Stimulated activated CD4-positive, alpha-beta T cell treated with anti-CD3 and anti-CD28 coated beads, Interleukin-1b, Interleukin-23, amount 100 ng/mL, for 4 hours (primary cell): ENCODE measurements around the gene ASRGL1.
"Not testable (repeated sequence)": the region's sequence is repeated elsewhere in the genome, so short reads cannot be mapped to it uniquely, and the experiment has no call there.

Experiments
- DNase-seq, 2 donors: peaks; one replicate each; pipeline ENCODE4 v3.0.0-alpha.2; 2020; ENCODE audit warnings: low read depth in 2 of 2

Gene ASRGL1

DNA sequence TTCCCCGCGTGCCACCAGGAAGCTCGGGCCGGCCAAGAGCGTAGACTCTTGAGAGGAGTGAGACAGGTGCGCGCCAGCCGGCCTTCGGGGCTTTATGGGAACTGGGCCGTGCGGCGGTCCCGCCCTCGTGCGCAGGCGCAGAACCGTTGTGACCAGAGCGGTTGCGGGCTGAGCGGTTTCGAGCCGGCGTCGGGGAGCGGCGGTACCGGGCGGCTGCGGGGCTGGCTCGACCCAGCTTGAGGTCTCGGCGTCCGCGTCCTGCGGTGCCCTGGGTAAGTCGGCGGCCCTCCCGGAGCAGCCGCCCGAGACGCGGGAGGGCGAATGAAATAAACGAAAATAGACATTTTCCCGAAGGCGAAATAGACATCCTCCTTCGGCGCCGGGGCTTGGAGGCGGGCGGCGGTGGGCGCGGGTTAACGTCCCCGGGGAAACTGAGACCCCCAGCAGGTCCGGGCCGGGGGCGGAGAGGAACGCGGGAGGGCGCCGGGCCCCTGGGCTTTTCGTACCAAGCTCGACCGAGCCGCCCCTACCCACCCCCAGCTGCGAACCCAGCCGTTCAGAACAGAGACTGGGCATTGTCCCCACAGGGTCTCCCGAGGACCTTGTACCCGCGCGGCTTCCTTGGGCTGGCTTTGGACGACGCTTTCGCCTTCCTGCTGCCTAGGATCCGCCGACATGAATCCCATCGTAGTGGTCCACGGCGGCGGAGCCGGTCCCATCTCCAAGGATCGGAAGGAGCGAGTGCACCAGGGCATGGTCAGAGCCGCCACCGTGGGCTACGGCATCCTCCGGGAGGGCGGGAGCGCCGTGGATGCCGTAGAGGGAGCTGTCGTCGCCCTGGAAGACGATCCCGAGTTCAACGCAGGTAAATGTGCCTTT is at the start of gene ASRGL1:
Gene ASRGL1 (plus strand): TSS at position 146 of the 879 bp plus-strand sequence. CDS start 530 bp downstream, at position 676.
- DNase-seq = peak; percentile 69 to 78

GRCh38 chr11:62295504-62295903 is 41.7 kb upstream of the ASRGL1 start:
- DNase-seq = no peak

DNA sequence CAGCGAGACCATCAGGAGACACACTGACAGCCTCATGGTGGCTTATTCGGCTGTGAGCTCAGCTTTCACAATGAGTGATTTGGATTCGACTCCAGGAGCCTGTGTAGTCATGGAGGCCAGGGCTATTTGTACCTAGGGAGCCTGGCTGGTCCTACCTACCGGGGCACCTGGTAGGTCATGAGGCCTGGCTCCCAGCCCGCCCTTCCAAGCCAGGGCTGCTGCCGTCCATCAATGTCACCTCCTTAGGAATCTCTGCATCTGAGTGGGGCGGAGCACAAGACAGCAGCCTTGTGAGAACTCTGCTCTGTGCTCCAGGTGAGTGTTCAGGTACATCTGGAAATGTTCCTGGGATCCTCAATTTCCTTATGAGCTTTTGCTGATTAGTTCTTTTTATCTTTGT is 38.3 kb upstream of the ASRGL1 start, which contains the start of gene SCGB1D4:
Gene SCGB1D4 (minus strand): TSS at position 101 of the 400 bp plus-strand sequence. CDS start 65 bp downstream, at position 36.
- DNase-seq = no peak

DNA sequence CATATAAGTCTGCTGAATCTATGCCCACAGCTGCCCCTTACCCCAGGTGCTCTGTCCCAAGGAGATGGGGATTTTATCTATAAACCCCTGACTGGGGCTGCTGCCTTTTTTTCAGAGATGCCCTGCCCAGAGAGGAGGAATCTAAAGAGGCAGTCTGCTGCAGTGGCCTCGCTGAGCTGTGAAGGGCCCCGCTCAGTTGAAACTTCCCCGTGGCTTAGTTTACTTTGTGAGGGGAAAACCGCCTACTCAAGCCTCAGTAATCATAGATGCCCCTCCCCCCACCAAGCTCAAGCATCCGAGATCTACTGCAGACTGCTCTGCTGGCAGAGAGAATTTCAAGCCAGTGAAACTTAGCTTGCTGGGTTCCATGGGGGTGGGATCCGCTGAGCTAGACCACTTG is 31.0 kb upstream of the ASRGL1 start:
- DNase-seq = no peak

- DNase-seq = no peak
These were observed 29.3 kb upstream of the ASRGL1 start for GRCh38 chr11:62307950-62308349.

GRCh38 chr11:62309991-62310390 is 27.3 kb upstream of the ASRGL1 start:
- no peak for DNase-seq

- no peak for DNase-seq
These were observed 21.8 kb upstream of the ASRGL1 start for GRCh38 chr11:62315431-62315830.

- DNase-seq = no peak
These were observed 14.7 kb upstream of the ASRGL1 start for GRCh38 chr11:62322524-62322923.

DNA sequence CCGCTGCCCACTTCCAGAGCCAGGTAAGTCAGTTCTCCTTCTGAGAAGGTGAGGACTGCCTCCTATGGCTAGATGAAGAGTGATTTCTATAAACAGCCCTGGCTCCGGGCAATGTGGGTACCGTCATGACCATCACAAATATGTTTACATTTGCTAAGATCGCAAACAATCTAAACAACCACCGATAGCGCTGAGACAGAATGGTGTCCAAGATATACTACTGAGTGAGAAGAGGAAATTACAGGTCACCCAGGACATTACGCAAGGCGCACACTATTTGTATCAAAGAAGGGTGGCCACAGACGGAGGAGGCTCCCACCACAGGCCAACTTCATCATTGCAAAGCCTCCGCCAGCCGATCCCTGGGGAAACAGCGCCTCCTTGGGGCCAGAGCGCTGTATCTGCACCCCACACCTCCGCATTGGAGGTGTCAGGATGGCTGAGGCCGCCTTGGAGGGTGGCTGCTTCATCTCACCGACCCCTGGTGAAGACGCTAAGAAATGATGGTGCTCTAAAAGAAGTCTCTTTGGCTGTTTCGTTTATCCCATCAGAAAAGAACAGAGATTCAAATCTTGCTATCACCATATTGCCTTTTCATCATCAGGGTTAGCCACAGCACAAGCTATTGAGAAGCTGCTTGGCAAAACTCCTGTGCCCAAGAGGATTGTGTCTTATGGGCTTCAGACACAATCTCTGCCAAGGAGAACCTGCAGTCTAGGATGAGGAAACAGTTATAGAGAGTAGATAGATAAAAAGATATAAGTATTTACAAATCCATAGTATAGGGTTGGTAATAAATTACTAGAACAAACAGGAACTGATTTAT is 12.3 kb upstream of the ASRGL1 start:
- peak; percentile 11 to 56 for DNase-seq

- DNase-seq = not testable (repeated sequence)
These were observed 11.5 kb upstream of the ASRGL1 start for GRCh38 chr11:62325781-62326180.

DNA sequence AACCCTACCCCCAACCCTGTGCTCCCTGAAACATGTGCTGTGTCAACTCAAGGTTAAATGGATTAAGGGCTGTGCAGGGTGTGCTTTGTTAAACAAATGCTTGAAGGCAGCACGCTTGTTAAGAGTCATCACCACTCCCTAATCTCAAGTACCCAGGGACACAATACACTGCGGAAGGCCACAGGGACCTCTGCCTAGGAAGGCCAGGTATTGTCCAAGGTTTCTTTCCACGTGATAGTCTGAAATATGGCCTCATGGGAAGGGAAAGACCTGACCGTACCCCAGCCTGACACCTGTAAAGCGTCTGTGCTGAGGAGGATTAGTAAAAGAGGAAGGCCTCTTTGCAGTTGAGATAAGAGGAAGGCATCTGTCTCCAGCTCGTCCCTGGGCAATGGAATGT is 10.5 kb upstream of the ASRGL1 start:
- DNase-seq = not testable (repeated sequence)

GRCh38 chr11:62327541-62327940 is 9.7 kb upstream of the ASRGL1 start:
- DNase-seq = not testable (repeated sequence)

GRCh38 chr11:62331264-62331663 is 6.0 kb upstream of the ASRGL1 start:
- not testable (repeated sequence) for DNase-seq

- no peak for DNase-seq
These were observed 3.5 kb upstream of the ASRGL1 start for GRCh38 chr11:62333768-62334167.

GRCh38 chr11:62336949-62337302 is 322 bp upstream of the ASRGL1 start:
- not testable (repeated sequence) for DNase-seq

DNA sequence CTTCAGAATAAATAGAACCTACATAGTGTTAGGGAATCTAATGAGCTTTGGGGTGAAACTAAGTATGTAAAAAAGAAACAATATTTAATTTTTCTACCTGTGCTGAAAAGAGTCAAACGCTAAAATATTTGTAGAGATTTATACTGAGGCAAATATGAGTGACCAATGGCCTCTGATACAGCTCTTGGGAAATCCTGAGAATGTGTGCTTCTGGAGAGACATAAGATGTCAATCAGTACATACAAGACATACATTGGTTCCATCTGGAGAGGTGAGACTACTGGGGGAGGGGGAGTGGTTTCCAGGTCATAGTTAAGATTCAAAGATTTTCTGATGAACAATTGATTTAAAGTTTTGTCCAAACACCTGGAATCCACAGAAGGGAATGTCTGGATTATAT is 970 bp downstream of the ASRGL1 start:
- DNase-seq = no peak

DNA sequence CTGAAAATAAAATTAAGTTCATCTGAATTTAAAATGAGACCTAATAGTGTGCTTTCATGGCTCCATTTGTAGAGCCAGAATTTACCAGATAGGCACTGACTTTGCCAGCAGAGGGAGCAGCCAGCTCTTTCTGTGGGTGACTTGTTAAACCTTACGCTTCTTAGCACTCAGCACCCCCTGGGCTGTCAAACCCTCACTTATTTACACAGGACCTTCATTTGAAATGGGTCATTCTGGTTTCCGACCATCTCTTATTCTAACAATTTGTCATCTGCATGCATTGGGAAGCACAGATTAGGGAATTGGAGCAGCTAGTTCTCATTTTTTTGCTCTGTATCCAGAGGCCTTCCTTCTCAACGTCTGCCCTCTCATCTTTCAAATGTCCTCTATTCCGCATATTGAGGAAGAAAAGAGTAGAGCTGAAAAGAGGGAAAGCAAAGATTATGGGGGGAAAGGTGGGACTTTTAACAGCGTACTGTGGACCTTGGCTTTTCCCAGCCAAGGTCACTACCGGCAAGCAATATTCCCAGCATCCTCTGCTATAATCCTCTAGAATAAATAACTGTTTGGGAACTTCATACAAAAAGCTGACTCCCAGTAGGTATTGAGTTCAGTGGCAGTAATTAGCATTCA is 3.1 kb downstream of the ASRGL1 start:
- peak; percentile 27 to 36 for DNase-seq

DNA sequence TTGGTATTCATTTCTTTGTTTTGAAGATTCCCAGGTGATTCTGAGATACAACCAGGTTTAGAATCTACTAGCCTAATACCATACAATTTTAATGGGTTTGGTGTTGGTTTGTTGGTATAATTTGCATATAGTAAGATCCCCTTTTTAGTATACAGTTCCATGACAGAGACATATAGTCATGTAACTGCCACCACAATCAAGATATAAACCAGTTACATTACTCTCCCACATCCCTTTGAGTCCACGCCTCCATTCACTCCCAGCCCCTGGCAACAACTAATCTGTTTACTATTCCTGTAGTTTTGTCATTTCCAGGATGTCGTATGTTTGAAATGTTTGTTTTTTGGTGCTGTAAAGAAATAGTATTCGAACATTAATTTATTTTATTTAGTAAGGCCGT is 4.3 kb downstream of the ASRGL1 start:
- DNase-seq = no peak

DNA sequence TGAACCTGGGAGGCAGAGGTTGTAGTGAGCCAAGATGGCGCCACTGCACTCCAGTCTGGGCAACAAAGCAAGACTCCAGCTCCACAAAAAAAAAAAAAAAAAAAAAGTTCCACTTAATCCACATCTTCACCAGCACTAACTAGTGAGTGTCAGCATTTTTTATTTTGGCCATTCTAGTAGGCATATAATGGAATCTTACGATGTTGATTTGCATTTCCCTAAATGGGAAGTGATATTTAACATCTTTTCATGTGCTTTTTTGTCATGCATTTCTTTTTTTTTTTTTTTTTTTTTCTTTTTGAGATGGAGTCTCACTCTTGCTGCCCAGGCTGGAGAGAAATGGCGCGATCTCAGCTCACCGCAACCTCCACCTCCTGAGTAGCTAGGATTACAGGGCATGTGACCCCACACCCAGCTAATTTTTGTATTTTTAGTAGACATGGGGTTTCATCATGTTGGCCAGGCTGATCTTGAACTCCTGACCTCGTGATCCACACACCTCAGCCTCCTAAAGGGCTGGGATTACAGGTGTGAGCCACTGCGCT is 6.5 kb downstream of the ASRGL1 start:
- DNase-seq = not testable (repeated sequence)

- no peak for DNase-seq
These were observed 7.0 kb downstream of the ASRGL1 start for GRCh38 chr11:62344210-62344609.

DNA sequence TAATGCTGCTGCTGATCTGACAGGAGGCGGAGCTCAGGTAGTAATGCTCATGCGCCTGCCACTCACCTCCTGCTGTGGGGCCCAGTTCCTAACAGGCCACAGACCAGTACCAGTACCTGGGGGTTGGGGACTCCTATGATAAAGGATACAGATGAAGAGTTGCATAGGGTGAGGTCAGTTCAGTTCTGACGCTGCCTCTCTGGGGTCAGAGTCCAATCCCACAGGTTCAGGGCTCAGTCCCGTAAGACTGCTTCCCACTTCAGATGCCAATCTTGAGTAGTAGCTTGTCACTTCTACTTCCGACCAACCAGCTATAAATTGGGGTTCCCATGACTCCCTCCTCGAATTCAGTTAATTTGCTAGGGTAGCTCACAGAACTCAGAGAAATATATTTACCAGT is 8.6 kb downstream of the ASRGL1 start:
- no peak for DNase-seq
